GM21367 (cell line): ENCODE data around the gene TMEM259.

Experiments
- ATAC-seq: cut with Tn5 transposase; IDR thresholded peaks from one replicate; pipeline ENCODE4 v1.9.1; 2021; ENCODE audit not compliant: unreplicated experiment

The TMEM259 gene

GRCh38 chr19:964116-964520, 56.8 kb downstream of the TMEM259 start:
- ATAC-seq: no peak

- ATAC-seq: no peak
Observed at GRCh38 chr19:963486-963951, 57.4 kb downstream of the TMEM259 start.

DNA sequence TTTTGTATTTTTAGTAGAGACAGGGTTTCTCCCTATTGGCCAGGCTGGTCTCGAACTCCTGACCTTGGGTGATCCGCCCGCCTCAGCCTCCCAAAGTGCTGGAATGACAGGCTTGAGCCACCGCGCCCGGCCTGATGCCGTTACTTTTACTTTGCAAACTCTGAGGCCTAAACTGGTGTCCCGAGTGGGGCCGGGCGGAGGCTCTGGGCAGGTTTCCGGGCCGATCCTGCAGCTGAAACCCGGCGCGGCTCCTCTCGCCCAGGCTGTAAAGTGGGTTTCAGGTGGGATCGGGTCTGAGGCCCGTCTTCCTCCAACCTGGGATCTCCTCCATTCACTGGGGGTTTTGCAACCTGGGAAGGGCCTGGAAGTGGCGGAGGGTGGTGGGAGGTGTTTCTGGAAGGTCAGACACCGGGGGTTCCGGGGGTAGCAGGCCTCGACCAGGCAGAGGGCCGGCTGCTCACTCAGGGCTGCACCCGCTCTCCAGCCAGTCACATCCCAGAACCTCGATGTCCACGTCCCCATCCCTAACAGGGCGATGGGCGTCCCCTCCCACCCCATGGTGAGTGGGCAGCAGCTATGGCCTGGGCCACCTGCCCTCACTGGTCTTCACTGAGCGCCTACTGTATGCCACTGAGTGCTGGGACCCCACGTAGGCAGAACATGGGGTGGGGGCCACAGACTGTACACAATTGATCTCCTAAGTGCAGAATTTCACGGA, 58.1 kb downstream of the TMEM259 start:
- no peak for ATAC-seq

- ATAC-seq: no peak
Observed at GRCh38 chr19:961866-962620, 58.9 kb downstream of the TMEM259 start.

DNA sequence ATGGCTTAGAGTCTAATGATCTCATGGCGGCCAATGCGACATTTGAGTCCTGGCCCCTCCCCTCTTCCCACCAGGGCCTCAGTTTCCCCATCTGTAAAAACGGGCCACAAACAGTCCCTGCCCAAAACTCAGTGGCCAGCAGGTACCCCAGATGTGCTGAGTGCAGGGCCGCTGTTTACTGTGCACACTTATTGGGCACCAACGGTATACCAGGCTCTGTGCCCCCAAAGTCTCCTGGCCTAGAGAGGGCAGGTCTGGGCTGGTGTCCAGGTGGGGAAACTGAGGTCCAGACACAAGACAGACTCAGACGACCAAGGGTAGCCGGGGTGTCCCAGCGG, 60.4 kb downstream of the TMEM259 start:
- ATAC-seq: no peak

- ATAC-seq: no peak
Observed at GRCh38 chr19:960020-960419, 60.9 kb downstream of the TMEM259 start.
